Muscle of arm (tissue), 12 donors: ENCODE measurements around the gene L3MBTL4. TPM values are rescaled to one million over a fixed set of nuclear protein-coding genes. Genes with fewer than 3 reads are reported as not detected.

Source experiments
- DNase-seq: peaks from one replicate; pipeline ENCODE4 v3.0.0-alpha.2; 2013
- polyA plus RNA-seq, 12 donors: library from polyadenylated mRNA; unstranded; fragments of 120-200 nt; gene quantifications; one replicate each; pipeline ENCODE4 v1.2.1, GENCODE V29; 2013; ENCODE audit not compliant: insufficient read length in 12 of 12

L3MBTL4 gene
- polyA plus RNA-seq, 12 donors, result 1.0 to 4.2 (median 1.6) TPM; not detected in 2

DNA sequence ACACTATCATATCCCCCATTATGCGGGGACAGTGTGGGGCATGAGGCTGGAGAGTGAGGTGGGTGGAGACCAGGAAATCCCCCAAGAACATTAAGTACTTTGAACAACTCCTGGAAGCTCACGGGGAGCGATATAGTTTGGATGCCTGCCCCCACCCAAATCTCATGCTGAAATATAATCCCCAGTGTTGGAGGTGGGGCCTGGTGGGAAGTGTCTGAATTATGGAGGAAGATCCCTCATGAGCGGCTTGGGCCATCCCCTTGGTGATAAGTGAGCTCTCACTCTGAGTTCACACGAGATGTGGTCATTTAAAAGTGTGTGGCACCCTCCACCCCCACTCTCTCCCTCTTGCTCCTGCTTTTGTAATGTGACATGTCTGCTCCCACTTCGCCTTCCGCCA lies 422.3 kb downstream of the L3MBTL4 start:
- no peak for DNase-seq

DNA sequence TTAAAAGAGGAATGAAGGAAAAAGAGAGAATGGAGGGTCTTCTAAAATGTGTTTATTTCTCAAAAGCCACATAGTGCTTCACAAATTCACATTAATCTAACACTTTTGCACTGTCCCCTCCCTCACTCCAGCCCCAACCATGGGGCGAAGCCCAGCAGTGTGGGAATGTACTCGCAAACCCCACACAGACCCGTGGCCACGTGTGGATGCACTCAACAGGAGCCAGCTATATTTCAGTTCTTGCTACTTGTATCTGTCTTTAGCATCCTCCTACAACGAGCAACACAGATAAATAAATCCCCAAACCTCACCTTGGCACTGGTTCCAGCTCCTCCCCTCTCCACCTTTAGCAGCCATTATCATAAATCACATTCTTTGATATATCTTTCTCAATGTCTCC lies 427.5 kb downstream of the L3MBTL4 start:
- DNase-seq, result no peak

DNA sequence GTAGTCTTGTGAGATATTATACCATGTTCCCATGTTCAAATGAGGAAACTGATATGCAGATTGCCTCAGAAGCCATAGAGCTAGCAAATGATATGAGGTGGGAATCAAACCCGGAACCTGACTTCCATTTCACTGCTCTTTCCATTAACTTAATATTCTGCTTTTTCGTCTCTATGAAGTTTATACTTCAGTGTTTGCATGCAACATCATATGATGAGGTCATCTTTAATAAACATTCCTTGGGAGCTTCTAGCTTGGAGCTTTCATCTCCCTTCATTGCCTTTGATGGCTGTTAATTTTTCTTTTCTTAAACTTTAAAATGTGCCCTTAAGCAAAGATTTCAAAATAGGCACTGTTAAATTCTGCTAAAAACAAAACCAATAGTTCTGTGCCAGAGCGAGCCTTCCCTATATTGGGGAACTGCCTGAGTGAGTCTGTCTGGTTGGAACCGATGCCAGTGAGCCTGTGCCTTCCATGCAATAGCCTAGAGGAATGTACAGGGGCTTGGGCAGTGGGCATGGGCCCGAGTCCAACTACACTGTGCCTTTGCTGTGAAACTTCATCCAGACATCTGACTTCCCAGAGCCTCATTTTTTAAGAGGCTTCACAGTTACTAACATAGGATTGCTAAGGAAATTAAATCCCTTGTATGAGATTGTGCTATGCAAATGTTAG lies 428.3 kb downstream of the L3MBTL4 start:
- no peak for DNase-seq

DNA sequence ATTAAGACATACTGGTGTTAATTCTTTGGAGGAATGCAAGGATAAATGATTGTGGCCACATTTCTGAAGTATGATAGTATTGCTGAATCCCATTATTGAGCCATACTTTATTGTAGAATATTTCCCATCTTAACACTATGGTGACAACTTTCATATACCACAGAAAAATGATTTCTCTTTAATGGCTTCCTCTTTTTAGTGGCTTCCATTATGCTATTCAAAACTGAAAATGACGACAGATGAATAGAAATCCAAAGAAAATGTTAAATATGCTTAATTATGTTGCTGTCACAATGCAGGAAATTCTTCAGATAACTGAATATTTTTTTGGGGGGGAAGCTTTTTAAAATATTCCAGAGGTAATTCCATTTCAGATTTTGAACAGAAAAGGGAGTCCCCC lies 430.5 kb downstream of the L3MBTL4 start:
- no peak for DNase-seq

DNA sequence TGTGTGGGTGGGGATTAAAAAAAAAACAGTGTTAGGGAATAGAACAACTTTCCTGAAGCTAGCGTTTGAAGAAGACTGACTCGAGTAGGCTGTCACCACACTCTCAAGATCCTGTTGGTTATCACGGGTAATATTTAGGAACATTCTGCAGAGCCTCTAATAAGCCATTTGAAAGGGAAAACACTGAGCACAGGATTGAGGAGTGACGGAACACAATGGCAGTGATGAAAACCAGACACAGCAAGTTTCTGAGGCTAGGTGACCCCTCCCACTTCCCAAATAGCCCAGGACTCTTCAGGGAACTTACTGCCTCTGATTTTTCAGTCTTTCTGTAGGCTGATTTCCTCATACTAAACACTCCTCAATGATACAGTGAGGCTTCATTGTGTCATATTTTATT lies 431.2 kb downstream of the L3MBTL4 start:
- DNase-seq, result no peak

DNA sequence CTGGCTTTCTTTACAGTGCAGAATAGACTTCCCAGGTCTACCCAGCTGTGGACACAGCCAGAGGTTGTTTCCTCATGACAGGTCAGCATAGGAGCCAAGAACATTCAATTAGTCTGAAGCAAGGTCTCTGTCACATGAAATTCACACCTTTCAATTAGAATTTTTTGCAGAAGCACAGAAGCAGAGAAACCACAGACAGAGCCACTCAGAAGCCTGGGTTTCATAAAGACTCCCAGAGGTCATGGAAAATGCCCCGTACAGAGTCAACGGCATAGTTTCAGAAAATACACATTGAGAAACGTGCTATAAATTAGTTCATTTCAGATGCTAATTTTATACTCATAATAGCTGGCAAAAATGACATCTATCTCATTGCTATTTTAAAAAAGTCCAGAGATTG lies 432.4 kb downstream of the L3MBTL4 start:
- no peak for DNase-seq

DNA sequence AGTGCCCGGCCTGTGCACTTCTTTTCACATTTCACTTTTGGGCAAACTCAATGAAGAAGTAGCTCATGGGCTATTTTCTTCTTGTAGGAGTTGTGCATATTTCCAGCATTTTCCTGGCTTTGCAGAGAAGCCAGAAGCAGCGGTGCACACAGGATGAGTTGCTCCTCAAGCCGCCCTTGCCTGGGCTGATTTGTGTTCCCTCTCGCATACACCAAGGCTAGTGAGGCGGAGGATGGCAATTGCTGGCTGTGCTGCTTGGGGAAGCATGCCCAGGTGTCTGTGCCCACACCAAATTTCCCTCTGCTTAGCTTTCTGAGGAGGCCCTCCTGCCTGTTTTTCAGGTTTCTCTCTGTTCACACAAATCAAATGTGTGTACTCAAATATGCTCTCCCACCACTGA lies 434.0 kb downstream of the L3MBTL4 start:
- no peak for DNase-seq

DNA sequence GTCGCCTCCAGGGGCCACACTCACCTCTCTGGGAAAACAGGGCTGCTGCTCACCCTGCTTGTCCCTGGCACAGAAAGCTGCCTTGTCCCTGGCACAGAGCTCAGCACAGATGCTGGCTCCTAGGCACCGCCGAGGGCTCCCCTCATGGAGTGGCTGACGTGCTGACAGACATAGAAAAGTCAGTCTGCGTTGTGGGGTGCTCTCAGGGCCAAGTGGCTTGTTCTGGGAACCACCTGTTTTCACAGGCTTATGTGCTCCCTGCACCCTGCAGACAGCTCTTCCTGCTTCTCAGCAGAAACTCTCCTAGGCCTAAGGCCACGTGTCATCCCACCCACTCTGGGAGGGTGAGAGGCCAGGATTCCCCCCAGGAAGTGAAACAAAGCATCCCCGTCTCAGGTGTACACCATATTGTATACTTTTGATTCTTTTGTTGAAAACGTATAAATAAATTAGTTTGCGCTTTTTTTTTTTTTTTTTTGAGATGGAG lies 434.7 kb downstream of the L3MBTL4 start:
- DNase-seq, result no peak

DNA sequence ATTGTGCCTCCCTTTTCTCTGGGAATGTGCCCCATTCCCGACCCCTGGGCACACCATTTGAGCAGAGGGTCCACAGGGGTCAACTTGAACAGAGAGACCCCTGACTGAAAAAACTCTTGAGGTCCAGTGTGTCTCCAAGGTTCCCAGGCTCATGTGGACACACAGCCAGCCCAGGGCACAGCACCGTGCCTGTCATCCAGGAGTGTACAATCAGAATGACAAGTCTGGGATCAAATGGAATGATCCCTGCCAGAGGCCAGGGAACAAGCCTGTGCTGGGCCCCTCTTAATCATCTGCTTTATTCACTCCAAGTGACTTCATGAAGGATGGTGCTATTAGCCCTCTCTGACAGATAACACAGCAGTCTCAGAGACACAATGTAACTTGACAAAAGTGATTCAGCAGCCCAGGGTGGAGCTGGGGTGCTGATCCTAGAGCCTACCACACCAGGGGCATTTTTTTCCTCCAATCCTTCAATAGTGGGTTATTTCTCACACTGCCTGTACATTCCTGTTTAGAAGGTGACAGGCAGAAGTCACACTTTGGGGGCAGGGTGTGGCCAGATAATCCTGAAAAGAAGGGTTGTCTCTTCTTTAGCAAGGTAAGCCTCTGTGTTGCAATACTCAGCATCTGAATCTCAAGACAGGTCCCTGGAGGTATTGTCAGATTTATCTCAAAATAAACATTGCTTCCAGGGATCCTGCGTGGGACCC lies 435.4 kb downstream of the L3MBTL4 start:
- no peak for DNase-seq

DNA sequence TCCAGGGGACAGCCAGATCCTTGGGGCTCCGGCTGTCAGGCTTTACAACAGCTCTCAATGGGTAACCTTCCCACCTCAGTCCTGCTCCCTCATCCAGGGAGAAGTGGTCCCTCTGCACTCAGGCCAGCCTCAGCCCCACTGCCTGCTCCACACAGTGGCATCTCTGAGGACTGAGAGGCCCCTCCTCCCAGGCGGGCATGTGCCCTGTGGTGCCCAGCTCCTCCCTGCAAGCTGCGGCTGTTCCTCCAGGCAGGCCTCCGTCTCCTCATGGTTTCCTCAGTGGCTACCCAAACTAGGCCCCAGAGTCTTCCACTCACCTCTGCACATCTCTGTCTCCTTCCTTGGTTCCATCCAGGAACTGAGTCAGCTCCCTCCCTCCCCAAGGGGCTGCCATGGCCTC lies 437.7 kb downstream of the L3MBTL4 start:
- no peak for DNase-seq

DNA sequence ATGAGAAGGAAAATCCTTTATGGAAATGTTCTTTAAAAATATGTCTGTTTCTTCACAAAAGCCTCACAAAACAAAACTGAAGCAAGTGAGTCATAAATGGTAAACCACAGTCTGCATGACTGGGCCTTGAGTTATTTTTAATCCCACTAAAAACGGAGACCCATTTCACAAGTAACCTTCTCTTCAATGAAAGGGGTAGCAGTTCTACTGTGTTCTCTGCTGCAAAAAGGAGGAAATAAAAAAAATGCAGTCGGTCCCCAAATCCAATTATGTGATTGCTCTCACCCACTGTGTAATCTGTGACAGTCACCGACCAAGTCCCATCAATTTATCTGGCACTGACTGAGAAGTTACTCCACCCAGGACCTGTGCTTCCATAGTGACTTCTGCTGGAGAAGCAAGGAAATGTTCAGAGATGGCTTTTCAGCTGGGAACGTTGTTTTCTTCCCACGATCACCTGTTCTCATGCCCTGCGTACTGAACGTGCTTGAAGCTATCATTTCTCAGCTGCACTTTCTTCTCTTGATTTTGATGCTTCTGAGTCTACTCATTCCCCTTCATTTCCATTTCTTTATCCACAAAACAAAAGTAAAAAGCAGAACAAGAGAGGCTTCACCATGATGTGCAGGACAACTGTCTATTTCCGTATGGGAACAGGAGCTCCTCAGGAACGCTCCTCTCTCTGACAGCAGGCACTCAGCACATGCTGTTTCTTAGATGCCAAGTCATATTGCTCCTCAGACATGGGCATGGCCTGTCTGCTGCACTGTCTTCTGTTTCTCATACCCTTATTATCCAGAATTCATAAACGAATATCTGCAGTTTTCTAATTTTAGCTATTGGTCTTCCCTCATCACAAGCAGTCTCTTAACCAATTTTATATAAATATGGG lies 439.4 kb downstream of the L3MBTL4 start:
- no peak for DNase-seq

DNA sequence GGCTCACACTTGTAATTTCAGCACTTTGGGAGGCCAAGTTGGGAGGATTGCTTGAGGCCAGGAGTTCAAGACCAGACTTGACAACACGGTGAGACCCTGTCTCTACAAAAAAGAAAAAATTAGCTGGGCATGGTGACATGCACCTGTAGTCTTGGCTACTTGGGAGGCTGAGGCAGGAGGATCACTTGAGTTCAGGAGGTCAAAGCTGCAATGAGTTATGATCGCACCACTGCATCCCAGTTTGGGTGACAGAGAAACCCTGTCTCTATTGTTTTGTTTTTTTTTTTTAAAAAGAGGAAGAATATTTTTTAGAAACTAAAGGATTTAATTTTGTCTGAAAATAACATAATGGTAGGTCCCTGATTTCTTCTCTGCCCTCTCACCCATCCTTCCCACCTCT lies 440.0 kb downstream of the L3MBTL4 start:
- DNase-seq, result no peak

DNA sequence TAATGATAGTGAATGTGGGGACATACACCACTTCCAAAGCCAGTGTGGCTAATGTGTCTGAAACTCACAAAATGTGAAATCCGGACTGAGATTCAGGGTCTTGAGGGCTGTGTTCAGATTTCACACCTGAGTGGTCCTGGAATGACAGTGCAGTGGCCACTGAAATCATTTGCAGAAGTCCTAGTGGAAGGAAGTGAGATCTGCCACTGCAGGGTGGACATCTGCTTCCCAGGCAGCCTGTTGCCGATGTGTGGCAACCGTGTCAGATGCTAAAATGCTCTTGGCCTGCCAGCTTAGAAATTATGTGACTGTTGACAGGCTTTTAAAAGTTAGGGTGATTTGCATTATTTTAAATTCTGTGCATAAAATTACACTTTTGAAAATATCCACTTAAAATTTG lies 441.6 kb downstream of the L3MBTL4 start:
- DNase-seq, result no peak

DNA sequence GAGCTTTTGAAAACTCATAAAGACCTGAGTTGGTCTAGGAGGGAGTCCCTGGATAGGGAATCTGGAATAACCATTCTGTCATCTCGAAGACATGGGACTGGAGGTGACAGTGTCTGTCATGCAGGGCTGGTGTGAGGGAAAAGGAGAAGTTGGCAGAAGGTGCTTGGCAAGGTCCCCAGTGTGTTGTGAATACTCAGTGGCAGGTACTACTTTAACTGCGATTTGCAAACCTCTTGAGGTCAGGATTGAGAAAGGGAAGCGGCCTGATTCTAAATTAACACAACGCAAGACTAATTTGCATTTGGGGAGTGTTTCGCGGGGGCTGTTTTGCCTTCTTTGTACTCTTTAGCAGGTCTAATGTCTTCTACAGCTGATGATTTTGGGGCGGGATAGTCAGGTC lies 442.4 kb downstream of the L3MBTL4 start:
- no peak for DNase-seq

DNA sequence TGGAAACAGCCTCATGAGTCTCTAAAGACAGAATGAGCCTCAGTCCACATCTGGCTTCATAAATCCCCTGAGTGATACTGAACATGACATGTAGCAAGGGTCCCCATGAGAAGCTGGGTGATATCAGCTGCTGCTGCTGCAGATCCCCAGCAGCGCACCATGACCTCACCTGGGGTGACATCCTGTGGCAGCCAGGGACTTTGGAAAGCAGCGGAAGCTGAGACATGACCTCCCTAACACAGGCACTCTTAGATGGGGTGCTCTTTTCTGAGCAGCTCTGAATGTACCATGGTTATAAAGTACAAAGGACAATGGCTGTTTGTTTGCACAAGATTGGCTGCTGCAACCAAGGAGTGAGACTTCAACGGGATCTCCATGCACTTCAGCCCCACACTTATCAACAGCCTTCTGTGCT lies 444.7 kb downstream of the L3MBTL4 start:
- DNase-seq, result no peak

DNA sequence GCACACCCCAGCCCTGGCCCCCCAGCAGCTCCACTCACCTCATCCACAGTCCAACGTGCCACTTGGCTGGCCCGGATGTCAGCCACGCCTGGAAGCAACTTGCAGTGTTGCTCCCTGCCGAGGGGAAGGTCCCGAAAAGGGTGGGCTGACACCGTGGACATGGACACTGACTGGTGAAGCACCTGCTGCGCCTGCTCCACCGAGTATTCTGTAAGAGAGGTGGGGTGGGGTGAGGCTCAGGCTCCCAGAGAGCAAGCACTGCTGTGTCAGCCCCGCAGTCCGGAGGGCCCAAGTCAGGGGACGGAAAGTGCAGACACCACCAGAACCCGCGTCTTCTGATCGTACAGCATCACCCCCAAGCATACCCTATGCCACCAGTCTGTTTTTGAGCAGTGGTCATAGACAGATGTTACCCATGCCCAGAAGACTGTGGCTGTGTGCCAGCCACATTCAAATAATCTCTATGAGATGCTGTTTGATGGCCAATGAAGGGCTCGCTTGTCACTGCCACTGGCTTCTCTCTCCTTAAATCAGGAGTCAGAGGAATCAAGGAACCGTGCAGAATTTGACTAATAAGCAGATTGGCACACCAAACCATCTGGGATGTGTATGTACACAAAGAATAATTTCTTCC lies 445.2 kb downstream of the L3MBTL4 start:
- DNase-seq, result no peak

DNA sequence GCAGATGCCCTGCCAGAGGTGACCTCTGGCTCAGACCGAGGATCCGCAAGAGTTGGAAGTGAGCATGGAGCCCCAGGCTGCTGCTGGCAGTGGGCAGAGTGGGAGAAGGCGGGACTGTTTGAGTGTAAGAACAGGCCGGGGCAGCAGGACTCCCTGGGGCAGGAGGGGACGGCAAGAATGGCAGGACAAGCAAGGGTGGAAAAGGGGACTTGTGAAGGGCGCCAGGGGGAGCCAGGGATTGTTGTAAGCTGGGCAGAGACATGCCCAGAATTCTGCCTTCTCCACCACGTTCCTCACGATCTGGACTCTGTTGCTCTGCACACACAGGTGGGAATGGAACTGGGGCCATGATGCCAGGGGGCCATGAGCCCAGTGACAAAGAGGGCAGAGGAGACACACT lies 447.0 kb downstream of the L3MBTL4 start:
- no peak for DNase-seq

DNA sequence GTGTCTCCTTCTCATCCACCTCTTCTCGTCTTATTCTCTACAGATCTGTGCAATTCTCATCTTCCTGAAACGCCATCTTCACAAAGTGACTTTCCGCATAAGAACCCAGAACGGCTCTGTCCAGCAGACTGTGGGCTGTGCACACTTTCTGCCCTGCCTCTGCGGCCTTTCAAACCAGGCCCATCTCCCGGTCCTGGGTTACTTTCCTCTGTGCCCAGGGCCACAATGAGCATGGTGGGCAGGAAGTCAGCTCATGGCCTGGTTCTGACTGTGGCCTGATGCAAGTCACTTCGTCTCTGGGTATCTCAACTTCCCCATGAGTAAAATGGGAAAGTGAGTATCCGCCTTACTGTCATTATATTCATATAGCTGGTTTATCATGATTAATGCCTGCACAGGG lies 447.7 kb downstream of the L3MBTL4 start:
- no peak for DNase-seq

DNA sequence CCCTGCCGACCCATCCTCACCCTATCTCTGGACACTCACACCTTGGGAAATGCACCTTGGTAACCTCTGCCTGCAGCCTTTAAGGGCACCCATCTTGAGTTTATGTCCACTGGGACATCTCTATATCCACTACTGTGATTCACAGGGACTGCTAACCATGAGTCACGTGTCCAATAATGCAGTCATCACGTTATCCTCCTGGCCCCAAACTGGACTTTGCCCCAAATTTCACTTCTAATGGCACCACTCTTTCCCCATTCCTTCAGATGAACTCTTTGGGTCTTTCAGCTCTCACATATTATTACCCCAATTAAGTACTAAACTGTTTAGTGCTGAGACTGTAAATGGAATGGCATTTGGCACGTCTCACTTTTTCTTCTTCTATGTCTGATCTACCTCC lies 448.2 kb downstream of the L3MBTL4 start:
- DNase-seq, result no peak

DNA sequence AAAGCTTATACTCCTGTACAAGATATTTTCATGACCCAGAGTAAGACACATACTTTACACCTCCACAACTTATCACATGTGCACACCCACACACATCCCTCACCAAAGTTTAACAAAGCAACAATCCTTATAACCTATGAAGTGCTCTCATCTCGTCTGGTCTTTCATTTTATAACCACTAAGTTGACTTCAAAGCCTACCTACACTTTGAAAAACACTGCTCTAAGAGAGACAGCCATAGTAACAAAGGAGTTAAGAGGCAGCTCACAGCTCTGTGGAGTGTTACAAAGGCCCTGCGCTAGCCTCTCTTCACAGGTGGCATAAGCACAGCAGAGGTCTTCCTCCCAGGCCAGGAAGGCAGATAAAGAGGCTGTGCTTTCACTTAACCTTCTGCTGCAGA lies 449.7 kb downstream of the L3MBTL4 start:
- no peak for DNase-seq

DNA sequence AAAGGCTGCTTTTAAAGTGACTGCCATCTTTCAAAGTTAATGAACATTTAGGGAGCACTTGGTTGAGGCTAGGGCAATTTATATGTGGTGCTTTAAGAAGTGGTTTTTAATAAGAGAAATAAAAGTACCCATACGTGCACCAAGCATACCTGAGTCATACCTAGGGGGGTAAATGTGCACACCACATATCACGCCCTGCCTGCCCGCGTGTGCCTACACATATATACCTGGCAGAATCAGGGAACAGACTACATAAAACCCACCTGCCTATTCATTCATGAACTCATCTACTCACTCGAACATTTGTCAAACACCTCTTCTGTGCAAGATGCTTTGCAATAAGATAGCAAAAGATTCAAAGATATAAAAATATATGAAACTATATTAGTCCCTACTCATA lies 450.1 kb downstream of the L3MBTL4 start:
- no peak for DNase-seq

DNA sequence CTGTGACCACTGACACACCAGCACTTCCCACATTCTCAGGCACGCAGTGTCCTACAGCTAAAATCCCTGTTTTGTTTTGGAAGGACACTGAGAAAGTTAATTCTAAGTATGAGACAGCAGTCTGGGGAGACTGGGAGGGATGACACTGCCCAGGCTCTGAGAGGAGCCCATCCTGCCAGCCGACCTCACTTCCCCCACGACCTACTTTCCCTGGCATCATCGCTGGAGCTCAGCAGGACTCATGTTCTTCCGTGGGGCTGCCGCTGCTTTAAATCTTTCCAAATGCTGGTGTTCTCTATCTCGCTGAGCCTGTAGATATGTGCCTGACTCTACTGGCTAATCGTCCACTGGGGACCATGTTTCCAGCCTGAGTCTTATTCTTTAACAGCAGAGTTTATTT lies 450.6 kb downstream of the L3MBTL4 start:
- DNase-seq, result no peak
